ENCODE results near the gene CCSER1. TPM values are rescaled to one million over a fixed set of nuclear protein-coding genes. Genes with fewer than 3 reads are reported as not detected.
"Not testable (repeated sequence)": the region's sequence is repeated elsewhere in the genome, so short reads cannot be mapped to it uniquely, and the experiment has no call there.

Gene CCSER1
- total RNA-seq, 2 experiments from 2014 or later = not detected

DNA sequence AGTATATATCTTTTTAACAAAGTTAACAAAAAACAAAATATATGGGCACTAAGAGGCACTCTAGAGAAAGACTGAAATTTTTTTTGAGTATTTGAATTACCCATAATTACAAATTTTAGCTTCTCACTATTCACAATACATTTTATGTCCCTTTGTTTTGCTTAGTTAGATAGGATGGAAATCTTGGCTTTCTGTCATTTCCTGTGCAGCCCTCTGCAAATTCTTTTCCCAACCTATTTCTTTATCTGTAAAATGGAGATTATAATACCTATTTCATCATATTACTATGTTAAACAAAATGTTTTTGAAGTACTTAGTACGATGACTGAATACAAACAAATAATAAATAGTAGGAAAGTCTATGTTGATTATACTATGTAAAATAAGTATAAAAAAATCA is 710.0 kb downstream of the CCSER1 start:
- Histone ChIP-seq H3K9me2 (ENCODE audit: insufficient read depth, low read length) (no peaks in the 10 kb centered on the region), H3K9me3 (ENCODE audit: low read length) (no peaks in the 10 kb centered on the region), H3K4me1 (ENCODE audit: insufficient read depth, low read length, poor library complexity, severe bottlenecking) (no peaks in the 10 kb centered on the region), H4K20me1 (ENCODE audit: insufficient read depth, low read length) (no peaks in the 10 kb centered on the region), H3K4me3 (ENCODE audit: low read depth, low read length, poor library complexity, severe bottlenecking) (no peak overlapping the region), H3K27ac (ENCODE audit: low read depth, low read length, poor library complexity, severe bottlenecking) (no peak overlapping the region), H3K36me3 (ENCODE audit: insufficient read depth, low read length) (no peaks in the 10 kb centered on the region), H3K79me2 (ENCODE audit: insufficient read depth, low read depth, low read length) (no peaks in the 10 kb centered on the region), H2AFZ (ENCODE audit: low read length) (no peak overlapping the region), H3K4me2 (ENCODE audit: low read length) (no peak overlapping the region)
- intact Hi-C loops (cut with micrococcal nuclease; ENCODE audit: unreplicated experiment) = no loop called here
- no TSS peak for BruUV-seq (replicated peaks)
- POLR2A ChIA-PET = interaction anchor here (0.6 kb wide), 1 partner anchor 716 kb away, joined by 3 read pairs; no protein-coding TSS in a partner anchor
- CTCF ChIA-PET (ENCODE audit: unreplicated experiment) = no interaction called here
- no peak for TF ChIP-seq EZH2phosphoT487 (IDR thresholded peaks at IDR 0.05; ENCODE audit: borderline replicate concordance, low read depth, low read length)
- TF ChIP-seq, protein P1, sequence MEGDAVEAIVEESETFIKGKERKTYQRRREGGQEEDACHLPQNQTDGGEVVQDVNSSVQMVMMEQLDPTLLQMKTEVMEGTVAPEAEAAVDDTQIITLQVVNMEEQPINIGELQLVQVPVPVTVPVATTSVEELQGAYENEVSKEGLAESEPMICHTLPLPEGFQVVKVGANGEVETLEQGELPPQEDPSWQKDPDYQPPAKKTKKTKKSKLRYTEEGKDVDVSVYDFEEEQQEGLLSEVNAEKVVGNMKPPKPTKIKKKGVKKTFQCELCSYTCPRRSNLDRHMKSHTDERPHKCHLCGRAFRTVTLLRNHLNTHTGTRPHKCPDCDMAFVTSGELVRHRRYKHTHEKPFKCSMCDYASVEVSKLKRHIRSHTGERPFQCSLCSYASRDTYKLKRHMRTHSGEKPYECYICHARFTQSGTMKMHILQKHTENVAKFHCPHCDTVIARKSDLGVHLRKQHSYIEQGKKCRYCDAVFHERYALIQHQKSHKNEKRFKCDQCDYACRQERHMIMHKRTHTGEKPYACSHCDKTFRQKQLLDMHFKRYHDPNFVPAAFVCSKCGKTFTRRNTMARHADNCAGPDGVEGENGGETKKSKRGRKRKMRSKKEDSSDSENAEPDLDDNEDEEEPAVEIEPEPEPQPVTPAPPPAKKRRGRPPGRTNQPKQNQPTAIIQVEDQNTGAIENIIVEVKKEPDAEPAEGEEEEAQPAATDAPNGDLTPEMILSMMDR (conservative IDR thresholded peaks at IDR 0.05; ENCODE audit: low read length) = no peak
- no peak for DNase-seq (ENCODE audit: low spot score)

DNA sequence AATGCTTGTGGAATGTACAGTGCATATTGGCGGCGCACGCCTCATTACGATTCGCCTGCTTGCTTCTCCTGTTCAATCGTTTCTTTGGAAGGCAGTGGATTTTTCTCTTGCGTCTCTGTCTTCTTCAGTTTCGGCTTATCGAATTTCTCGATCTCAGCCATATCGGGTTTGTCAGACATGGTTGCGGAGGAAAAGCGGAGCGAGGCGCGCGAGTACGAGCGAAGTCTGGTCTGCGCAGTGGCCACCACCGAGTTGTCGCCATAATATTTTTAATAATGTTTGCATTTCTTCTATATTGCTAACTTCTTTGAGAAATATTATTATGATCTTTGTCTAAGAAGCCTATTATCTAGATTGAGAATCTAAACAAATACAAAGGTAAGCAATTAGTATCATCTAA is 711.7 kb downstream of the CCSER1 start:
- H3K36me3 ChIP-seq (ENCODE audit: insufficient read depth, low read length); H2AFZ ChIP-seq (ENCODE audit: low read length); CTCF ChIA-PET (ENCODE audit: unreplicated experiment); H4K20me1 ChIP-seq (ENCODE audit: insufficient read depth, low read length); H3K27ac ChIP-seq (ENCODE audit: low read depth, low read length, poor library complexity, severe bottlenecking); H3K9me2 ChIP-seq (ENCODE audit: insufficient read depth, low read length); intact Hi-C loops (cut with micrococcal nuclease; ENCODE audit: unreplicated experiment); H3K9me3 ChIP-seq (ENCODE audit: low read length); BruUV-seq (replicated peaks); H3K4me1 ChIP-seq (ENCODE audit: insufficient read depth, low read length, poor library complexity, severe bottlenecking); H3K4me2 ChIP-seq (ENCODE audit: low read length); H3K4me3 ChIP-seq (ENCODE audit: low read depth, low read length, poor library complexity, severe bottlenecking); POLR2A ChIA-PET; DNase-seq (ENCODE audit: low spot score); H3K79me2 ChIP-seq (ENCODE audit: insufficient read depth, low read depth, low read length): not testable (repeated sequence)

DNA sequence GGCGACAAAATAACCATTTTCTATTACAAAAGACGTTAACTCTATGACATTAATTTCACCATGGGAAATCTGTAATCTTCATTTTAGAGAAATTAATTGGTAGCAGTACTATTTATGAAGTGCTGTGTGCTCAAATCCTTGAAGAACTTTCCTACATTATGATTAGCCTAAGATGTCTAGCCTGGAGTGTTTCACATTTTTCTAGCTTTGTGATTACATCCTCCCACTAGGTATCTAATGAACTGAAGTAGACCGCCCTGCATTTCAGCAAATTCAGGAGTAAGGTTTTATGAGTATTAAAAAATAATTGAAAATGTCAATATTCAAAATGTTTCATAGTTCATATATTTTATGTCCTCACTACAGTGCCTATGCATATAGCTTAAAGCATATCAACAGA is 713.1 kb downstream of the CCSER1 start:
- Histone ChIP-seq H2AFZ (ENCODE audit: low read length) (no peak overlapping the region), H3K9me2 (ENCODE audit: insufficient read depth, low read length) (no peaks in the 10 kb centered on the region), H3K4me3 (ENCODE audit: low read depth, low read length, poor library complexity, severe bottlenecking) (no peak overlapping the region), H3K4me2 (ENCODE audit: low read length) (no peak overlapping the region), H3K9me3 (ENCODE audit: low read length) (no peaks in the 10 kb centered on the region), H3K36me3 (ENCODE audit: insufficient read depth, low read length) (no peaks in the 10 kb centered on the region), H3K27ac (ENCODE audit: low read depth, low read length, poor library complexity, severe bottlenecking) (no peak overlapping the region), H3K4me1 (ENCODE audit: insufficient read depth, low read length, poor library complexity, severe bottlenecking) (no peaks in the 10 kb centered on the region), H4K20me1 (ENCODE audit: insufficient read depth, low read length) (no peaks in the 10 kb centered on the region), H3K79me2 (ENCODE audit: insufficient read depth, low read depth, low read length) (no peaks in the 10 kb centered on the region)
- ChIA-PET CTCF (ENCODE audit: unreplicated experiment) (no interaction called here), POLR2A (no interaction called here)
- intact Hi-C loops (cut with micrococcal nuclease; ENCODE audit: unreplicated experiment) = no loop called here
- no peak for DNase-seq (ENCODE audit: low spot score)
- TF ChIP-seq EZH2phosphoT487 (IDR thresholded peaks at IDR 0.05; ENCODE audit: borderline replicate concordance, low read depth, low read length) = no peak
- TF ChIP-seq, protein P1 (conservative IDR thresholded peaks at IDR 0.05; ENCODE audit: low read length) = no peak
- BruUV-seq (replicated peaks) = no TSS peak
